ENCODE results near the gene DHX38. TPM values are rescaled to one million over a fixed set of nuclear protein-coding genes. Genes with fewer than 3 reads are reported as not detected.
"Not testable (repeated sequence)": the region's sequence is repeated elsewhere in the genome, so short reads cannot be mapped to it uniquely, and the experiment has no call there.

Gene DHX38
- total RNA-seq (2014; rRNA removed; shearing (Covaris generic)) = 61.7 and 66.2 TPM in 2 replicates
- 26.8 and 30.5 TPM in 2 replicates for polyA plus RNA-seq (2015; cell fraction: cytosol; rRNA removed)
- polyA plus RNA-seq (2015; cell fraction: nucleus; rRNA removed) = 119 and 142 TPM in 2 replicates

DNA sequence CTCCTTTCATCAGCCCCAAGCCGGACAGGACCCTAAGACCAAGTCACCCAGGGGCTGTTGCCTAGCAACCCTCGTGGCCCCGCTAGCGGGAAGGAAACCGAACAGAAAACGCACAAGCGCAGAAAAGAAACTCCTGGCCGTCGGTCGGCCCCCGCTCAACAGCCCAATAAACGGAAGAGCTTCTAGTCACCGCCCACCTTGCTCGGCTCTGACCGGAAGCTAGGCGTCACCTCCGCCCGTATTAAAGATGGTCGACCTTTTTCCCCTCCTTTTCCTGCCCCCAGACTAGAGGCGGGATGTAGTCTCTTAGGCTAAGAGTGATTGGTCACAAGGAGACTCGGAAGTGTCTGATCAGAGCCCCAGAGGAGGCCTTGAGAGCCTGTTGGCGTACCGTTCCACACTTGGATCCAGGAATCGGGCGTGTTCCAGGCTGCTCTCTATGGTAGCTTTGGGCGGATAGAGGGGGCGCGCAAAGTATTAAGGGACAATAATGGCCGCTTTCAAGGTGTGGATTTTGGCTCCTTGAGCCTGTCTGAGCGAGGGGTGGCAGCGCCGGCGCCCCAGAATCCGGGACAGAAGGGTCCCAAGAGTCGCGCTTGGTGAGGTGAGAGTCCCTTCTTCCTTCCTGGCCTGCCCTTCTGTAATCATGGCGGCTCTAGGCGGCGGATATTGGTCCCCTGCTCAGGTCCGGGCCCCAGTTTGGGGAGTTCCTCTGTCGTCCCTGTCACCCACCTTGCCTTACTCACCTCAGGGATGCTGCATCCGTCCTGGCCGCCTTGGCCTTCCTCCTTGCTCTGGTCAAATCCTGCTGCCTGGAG, at the start of gene DHX38, which contains the start of gene TXNL4B:
Gene DHX38, plus strand, starts transcription at position 400 of the 818 bp plus-strand sequence. CDS start 2,311 bp downstream, outside the sequence.
Gene TXNL4B, minus strand, starts transcription at position 173 of the 818 bp plus-strand sequence. CDS start 2,871 bp downstream, outside the sequence.
- DNase-seq (ENCODE audit: low read depth) = peak; percentile 99

DNA sequence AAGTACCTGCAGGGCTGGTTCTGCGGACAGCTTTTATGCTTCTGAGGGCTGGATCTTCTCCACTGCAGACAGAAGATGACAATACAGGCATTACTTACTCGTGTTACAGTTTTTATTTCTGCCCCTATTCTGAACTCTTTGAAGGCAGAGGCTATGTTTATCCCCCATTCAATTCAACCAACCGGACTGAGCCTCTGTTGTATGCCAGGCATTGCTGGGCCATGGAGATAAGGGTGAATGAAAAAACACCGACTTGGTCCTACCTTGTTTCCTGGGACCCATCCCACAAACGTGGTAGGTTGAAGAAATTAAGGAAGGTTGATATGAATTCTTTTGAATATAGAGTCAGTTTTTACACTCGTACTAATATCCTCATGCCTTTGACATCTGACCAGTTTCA, 49.4 kb upstream of the DHX38 start:
- DNase-seq (ENCODE audit: low read depth) = no peak

DNA sequence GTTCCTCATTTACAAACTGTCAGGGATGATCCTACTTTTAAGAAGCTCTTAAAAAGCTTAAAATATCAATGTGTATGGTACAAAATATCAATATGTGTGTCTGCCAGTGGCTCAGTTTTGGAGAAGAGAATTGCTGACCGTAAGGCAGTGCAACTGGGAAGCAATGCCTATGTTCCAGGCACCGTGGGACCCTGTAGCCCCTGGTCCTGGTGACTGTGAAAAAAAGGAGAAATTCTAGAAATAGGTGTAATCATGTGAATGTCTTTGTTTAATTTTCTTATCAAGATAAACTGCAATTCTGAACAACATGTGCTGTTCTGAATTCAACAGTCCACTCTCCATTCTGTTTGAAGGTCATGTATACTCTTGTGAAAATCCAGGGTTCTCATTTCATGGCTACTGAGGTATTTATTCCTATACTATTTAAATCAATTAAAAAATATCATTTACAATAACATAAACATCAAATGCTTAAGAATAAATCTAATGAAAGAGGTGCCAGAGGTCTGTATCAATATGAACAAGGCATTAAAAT, 48.8 kb upstream of the DHX38 start:
- DNase-seq (ENCODE audit: low read depth) = no peak

DNA sequence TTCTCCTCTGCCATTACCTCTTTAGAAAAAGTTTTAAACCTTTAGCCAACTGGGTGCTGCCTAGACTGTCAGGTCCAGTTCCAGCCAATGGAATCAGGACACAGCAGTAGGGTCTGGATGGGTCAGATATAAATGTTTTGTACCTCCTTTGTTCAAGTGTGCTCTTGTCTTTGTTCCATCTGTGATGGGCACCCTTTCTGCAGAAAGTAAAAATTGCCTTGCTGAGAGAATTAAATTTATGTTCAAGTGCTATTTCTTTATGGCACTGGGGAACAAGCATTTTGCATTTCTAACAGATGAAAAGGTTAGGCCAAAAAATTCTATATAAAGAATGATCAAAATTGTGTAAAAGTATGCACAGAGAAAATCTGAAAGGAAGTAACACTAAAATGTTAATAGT, 44.5 kb upstream of the DHX38 start:
- no peak for DNase-seq (ENCODE audit: low read depth)

DNA sequence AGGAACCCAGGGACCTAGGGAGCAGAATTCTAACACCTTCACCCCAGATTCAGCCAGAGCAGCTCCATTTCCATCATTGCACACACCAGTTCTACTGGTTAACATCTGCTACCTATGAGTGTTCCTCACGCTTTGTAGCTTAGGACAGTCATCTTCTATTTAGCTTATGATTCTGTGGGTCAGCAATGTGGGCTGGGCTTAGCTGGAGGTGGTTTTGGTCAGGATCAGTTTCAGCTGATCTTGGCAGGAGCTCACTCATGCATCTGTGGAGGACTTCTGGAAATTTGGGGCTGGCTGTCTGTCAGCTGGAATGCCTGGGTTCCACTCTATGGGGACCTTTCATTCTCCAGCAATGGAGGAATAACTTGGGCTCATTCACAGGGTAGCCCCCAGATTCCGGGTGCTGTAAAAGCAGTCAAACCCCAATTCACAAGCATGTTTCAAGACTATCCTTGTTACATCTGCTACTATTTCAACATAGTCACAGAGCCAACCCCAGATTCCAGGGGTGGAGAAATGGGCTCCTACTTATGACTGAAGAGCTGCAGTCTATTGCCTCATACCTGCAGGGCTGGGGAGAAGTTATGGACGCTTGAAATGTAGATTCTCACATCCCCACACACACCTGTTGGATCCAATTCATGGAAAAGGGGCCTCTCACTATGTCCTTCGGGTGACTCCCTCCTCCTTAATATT, 42.7 kb upstream of the DHX38 start:
- DNase-seq (ENCODE audit: low read depth) = no peak

DNA sequence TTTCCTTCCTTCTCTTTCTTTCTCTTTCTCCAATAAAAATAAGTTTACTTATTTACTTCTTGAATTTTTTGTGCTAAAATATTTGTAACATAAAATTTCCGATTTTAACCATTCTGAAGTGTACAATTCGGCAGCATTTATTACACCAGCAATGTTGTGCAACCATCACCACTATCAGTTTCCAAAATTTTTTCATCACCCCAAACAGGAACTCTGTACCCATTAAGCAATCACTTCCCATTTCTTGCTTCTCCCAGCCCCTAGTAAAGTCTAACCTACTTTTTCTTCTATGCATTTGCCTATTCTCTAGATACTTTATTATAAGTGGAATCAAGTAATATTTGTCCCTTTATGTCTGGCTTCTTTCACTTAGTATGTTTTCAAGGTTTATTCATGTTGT, 41.8 kb upstream of the DHX38 start:
- no peak for DNase-seq (ENCODE audit: low read depth)

DNA sequence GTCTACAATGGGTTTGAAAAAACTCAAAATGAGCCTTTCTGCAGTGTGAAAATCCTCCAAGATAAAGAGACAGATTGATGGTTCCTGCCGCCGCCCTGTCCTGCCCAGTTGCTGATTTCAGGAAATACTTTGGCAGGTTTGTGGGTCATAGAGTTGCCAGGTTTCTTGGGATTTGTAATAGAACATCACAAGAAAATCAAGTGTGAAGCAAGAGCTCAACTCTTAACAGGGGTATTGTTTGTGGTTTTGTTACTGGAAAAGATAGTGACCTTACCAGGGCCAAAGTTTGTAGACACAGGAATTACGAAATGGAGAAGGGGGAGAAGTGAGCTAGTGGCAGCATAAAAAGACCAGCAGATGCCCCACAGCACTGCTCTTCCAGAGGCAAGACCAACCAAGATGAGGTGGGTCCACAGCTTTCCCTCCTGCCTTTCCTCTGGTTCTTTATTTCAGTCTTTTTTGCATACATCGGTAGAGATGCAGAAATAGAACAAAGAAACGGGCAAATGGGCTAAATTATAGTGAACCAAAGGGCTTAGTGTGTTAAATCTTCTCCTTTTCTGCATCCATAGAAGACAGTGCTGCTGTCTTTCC, 39.3 kb upstream of the DHX38 start, which contains the start of gene HP:
Gene HP, plus strand, starts transcription at position 252 of the 594 bp plus-strand sequence. Its CDS starts 148 bp downstream, at position 400.
- DNase-seq (ENCODE audit: low read depth) = not testable (repeated sequence)

DNA sequence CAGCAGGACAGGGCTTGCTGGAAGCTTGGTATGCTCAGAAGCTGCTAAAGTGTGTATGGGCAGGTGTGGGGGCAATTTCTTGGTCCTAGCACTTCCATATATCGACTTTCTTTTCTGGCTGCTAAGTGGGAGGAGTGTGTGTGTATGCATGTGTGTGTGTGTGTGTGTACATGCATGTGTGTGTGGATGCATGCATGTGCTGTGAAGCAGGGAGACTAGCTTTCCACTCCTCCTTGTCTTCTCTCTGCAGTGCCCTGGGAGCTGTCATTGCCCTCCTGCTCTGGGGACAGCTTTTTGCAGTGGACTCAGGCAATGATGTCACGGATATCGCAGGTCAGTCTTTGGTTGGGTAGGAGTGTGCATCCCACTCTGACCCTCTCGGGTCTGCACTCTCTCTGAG, 37.7 kb upstream of the DHX38 start:
- no peak for DNase-seq (ENCODE audit: low read depth)

DNA sequence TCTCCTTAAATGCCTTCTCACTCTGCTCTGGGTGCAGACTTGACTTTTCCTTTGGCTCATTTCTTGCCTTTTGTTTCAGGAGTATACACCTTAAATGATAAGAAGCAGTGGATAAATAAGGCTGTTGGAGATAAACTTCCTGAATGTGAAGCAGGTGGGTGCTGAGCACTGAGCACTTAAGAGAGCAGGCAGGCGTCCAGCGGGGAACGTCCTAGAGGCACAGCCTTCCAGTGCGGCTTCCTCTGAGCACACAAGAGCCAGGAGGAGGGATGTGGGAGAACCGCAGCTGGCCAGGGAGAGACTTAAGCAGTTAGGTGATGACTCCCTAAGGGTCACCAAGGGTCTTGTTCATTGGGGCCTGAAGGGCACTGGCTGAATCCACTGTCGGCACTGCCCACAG, 36.3 kb upstream of the DHX38 start:
- DNase-seq (ENCODE audit: low read depth) = not testable (repeated sequence)

DNA sequence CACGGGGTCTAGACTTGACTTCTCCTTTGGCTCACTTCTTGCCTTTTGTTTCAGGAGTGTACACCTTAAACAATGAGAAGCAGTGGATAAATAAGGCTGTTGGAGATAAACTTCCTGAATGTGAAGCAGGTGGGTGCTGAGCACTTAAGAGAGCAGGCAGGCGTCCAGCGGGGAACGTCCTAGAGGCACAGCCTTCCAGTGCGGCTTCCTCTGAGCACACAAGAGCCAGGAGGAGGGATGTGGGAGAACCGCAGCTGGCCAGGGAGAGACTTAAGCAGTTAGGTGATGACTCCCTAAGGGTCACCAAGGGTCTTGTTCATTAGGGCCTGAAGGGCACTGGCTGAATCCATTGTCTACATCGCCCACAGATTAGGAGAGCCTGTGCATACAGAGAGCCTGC, 34.6 kb upstream of the DHX38 start:
- DNase-seq (ENCODE audit: low read depth) = not testable (repeated sequence)

DNA sequence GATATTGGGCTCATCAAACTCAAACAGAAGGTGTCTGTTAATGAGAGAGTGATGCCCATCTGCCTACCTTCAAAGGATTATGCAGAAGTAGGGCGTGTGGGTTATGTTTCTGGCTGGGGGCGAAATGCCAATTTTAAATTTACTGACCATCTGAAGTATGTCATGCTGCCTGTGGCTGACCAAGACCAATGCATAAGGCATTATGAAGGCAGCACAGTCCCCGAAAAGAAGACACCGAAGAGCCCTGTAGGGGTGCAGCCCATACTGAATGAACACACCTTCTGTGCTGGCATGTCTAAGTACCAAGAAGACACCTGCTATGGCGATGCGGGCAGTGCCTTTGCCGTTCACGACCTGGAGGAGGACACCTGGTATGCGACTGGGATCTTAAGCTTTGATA, 33.2 kb upstream of the DHX38 start:
- DNase-seq (ENCODE audit: low read depth) = no peak

DNA sequence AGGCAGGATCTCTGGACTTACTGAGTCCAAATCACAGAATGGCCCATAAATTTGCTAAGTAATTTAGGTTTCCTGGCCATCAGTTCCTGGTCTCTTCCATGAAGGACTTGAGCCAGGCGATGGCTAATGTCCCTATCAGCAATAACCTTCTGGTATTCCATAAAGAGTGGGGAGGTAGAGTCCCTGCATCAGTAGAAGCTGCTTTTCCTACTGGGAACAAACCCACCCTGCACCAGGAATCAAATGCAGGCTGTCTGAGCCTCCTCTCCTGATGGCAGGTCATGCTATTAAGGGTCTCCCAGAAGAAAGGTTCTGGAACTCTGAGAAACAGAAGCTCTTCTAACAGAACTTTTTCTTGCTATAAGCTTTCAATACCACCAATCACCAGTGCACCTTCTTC, 32.1 kb upstream of the DHX38 start:
- DNase-seq (ENCODE audit: low read depth) = no peak

DNA sequence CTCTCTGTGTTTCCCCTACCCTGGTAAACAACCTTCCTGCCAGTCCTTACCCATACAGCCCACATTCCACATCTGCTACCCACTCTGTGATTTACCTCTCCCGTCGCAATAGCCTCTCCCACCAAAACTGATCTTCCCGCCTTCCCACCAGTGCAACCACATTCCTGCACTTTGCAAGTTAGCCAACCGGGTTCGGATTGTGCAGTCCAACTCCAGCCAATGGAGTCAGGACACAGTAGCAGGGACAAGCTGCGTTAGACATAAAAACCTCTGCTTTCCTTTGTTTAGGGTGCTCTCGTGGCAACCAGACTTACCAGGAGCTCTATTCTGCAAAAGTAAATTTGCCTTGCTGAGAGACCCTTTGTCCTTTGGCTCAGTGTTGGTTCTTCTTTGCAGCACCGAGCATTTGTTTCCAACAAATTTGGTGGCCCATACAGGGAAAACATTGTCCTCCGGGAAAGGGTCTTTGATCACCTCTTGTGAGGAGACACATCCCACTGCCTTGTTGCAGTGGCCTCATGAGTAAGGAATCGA, 29.2 kb upstream of the DHX38 start:
- no peak for DNase-seq (ENCODE audit: low read depth)

DNA sequence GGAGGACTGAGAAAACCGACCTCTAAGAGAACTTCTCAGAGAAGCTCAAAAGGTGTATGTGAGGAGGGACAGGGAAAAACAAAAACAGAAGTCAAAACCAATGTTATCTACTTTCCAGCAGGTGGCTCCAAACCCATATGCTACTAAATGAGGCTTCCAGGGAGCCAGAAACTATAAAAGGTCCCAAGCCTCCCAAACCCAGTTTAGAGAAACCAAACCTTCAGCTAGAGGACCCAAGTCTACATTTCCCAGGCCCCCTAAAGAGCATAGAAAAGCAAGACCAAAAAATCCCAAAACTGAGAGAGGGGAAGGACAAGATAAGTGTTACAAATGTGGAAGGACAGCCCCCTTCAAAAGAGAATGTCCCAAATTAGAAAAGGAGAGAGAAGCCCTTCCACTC, 26.9 kb upstream of the DHX38 start:
- no peak for DNase-seq (ENCODE audit: low read depth)

DNA sequence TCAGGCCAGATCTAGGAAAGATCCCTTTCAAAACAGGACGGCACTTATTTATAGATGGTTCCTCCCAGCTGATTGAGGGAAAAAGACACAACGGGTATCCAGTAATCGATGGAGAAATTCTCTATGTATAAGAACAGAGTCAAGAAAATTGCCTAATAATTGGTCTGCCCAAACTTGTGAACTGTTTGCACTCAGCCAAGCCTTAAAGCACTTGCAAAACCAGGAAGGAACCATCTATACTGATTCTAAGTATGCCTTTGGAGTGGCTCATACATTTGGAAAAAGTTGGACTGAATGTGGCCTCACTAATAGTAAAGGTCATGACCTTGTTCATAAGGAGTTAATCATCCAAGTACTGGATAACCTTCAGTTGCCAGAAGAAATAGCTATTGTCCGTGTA, 24.7 kb upstream of the DHX38 start:
- no peak for DNase-seq (ENCODE audit: low read depth)

DNA sequence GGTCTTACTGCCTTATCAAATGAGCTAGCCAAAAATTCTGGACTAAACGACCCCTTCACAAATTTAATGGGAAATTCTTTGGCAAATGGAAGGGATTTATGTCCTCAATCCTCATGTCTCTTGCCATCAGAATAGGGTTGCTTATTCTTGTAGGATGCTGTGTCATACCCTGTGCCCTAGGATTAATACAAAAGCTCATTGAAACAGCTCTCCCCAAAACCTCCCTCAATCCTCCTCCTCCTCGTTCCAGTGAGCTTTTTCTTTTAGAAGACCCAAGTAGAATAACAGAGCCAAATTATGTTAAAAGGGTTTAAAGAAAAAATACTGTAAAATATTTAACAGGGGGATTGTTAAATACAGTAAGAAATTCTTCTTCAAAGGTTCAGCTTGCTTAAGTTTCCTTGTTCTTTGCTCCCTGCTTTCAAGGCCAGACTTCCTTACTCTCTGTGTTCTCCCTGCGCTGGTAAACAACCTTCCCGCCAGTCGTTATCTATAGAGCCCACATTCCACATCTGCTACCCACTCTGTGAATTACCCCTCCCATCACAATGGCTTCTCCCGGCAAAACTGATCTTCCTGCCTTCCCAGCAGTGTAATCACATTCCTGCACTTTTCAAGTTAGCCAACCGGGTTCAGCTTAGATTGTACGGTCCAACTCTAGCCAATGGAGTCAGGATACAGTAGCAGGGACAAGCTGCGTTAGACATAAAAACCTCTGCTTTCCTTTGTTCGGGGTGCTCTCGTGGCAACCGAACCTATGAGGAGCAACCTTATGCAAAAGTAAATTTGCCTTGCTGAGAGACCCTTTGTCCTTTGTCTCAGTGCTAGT, 20.9 kb upstream of the DHX38 start:
- no peak for DNase-seq (ENCODE audit: low read depth)

DNA sequence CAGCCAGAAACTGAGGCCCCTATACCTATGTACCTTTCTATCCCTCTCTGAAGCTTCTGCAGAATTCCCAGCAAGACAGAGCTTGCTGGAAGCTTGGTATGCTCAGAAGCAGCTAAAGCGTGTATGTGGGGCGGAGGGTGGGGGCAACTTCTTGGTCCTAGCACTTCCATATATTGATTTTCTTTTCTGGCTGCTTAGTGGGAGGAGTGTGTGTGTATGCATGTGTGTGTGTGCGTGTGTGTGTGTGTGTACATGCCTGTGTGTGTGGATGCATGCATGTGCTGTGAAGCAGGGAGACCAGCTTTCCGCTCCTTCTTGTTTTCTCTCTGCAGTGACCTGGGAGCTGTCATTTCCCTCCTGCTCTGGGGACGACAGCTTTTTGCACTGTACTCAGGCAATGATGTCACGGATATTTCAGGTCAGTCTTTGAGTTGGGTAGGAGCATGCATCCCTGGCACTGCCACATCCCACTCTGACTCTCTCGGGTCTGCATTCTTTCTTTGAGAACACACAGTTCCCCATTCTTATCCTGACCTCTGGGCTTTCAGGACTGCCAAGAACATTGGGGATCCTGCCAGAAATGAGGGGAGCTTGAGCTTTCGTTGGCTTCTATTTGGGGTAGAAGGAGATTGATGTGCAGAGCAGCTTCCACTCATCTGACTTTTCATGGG, 20.0 kb upstream of the DHX38 start:
- DNase-seq (ENCODE audit: low read depth) = no peak

DNA sequence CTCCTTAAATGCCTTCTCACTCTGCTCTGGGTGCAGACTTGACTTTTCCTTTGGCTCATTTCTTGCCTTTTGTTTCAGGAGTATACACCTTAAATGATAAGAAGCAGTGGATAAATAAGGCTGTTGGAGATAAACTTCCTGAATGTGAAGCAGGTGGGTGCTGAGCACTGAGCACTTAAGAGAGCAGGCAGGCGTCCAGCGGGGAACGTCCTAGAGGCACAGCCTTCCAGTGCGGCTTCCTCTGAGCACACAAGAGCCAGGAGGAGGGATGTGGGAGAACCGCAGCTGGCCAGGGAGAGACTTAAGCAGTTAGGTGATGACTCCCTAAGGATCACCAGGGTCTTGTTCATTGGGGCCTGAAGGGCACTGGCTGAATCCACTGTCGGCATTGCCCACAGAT, 18.6 kb upstream of the DHX38 start:
- DNase-seq (ENCODE audit: low read depth) = not testable (repeated sequence)

DNA sequence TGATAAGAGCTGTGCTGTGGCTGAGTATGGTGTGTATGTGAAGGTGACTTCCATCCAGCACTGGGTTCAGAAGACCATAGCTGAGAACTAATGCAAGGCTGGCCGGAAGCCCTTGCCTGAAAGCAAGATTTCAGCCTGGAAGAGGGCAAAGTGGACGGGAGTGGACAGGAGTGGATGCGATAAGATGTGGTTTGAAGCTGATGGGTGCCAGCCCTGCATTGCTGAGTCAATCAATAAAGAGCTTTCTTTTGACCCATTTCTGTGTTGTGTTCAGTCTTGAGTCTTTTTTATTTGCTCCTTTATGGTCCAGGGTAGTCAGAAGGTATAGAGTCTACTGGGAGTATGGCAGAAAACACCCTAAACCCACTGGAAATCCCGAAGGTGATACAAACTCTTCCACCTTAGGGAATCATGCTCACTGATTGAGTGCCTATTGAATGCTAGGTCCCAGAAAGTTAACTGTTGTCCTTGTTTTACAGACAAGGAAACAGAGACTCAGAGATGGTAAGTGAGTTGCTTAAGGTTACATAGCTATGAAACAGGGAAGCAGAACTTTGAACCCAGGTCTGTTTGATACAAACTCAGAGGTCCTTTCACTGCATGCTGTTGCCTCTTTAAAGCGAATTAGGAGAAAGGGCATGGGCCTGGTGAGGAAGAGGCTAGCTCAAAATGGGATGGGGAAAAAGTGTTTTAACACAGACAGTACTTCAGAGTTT, 16.5 kb upstream of the DHX38 start:
- DNase-seq (ENCODE audit: low read depth) = not testable (repeated sequence)

Data from HT1080 (cell line).